NCI-H187 treated with DMSO at 0.1 percent for 48 hours (cell line): ENCODE results near the gene PERM1.
"Not testable (repeated sequence)": the region's sequence is repeated elsewhere in the genome, so short reads cannot be mapped to it uniquely, and the experiment has no call there.

Experiments
- DNase-seq: peaks from one replicate; lab custom pipeline; 2025; lab: John Stamatoyannopoulos, UW

Gene PERM1

DNA sequence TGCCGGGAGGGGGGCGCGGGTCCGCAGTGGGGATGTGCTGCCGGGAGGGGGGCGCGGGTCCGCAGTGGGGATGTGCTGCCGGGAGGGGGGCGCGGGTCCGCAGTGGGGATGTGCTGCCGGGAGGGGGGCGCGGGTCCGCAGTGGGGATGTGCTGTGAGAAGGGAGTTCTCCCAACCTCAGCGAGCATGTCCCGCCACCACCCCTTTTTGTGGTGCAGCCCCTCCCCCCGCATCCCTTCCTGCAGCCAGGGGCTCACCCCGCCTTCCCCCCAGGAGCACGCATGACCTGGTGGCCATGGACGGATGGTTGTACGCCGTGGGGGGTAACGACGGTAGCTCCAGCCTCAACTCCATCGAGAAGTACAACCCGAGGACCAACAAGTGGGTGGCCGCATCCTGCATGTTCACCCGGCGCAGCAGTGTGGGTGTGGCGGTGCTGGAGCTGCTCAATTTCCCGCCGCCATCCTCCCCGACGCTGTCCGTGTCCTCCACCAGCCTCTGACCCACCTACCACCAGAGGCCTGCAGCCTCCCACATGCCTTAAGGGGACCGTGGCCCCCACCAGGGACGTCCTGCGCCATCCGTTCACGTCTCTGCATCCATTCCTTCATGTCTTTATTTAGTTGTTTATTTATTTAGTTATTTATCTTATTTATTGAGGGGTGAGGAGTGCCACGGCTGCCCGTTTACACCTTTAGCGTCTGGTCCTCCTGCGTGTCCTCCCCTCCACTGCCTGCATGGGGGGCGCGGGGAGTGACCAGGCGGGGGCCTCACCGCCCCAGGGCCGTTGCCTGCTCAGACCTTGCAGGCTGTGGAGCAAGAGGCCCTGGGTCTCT lies 17.0 kb downstream of the PERM1 start:
- DNase-seq: no peak

- no peak for DNase-seq
Observed at GRCh38 chr1:963746-964525, 18.0 kb downstream of the PERM1 start.

- no peak for DNase-seq
Observed at GRCh38 chr1:963301-963651, 18.6 kb downstream of the PERM1 start.

GRCh38 chr1:962381-963300 lies 19.3 kb downstream of the PERM1 start:
- DNase-seq: no peak

DNA sequence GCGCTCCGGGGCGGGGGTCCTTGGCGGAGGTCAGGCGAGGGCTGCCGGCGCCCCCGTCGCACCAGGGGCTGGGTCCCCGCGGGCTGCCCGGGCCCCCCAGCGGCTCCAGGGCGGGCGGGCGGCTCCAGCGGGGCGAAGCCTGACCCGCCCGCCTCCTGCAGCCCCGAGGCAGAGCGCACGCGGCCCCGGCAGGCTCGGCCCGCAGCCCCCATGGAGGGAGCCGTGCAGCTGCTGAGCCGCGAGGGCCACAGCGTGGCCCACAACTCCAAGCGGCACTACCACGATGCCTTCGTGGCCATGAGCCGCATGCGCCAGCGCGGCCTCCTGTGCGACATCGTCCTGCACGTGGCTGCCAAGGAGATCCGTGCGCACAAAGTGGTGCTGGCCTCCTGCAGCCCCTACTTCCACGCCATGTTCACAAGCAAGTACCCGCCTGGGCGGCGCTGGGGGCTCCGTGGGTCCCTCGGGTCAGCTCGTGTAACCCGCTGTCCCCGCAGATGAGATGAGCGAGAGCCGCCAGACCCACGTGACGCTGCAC lies 20.7 kb downstream of the PERM1 start:
- no peak for DNase-seq

- DNase-seq: no peak
Observed at GRCh38 chr1:960363-961131, 21.3 kb downstream of the PERM1 start, which contains the start of gene KLHL17. Gene KLHL17, plus strand, starts transcription at chr1:960584. Its CDS starts 110 bp downstream, at chr1:960694.

DNA sequence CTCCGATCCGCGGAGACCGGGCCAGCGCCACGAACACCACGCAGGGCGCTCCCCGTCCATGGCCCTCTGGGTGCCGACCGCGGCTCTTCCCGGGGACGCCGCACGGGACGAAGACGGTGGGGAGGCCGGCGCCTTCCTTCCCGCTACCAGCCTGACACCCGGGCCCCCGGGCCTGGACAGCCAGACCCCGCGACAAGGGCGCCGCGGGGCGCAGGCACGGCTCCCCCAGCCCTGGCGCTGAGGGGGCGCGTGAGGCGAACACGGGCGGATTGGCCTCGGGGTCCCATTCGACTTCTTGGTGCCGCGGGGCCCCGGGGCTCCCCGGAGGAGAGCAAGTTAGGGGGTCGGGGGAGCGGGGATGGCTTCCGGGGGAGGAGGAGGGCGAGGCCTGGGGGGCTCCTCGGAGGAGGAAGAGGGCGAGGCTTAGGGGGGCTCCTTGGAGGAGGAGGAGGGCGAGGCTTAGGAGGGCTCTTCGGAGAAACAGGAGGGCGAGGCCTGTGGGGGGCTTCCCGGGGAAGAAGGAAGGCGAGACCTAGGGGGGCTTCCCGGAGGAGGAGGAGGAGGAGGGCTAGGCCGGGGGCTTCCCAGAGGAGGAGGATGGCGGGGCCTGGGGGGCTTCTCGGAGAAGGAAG lies 22.0 kb downstream of the PERM1 start:
- DNase-seq: no peak

DNA sequence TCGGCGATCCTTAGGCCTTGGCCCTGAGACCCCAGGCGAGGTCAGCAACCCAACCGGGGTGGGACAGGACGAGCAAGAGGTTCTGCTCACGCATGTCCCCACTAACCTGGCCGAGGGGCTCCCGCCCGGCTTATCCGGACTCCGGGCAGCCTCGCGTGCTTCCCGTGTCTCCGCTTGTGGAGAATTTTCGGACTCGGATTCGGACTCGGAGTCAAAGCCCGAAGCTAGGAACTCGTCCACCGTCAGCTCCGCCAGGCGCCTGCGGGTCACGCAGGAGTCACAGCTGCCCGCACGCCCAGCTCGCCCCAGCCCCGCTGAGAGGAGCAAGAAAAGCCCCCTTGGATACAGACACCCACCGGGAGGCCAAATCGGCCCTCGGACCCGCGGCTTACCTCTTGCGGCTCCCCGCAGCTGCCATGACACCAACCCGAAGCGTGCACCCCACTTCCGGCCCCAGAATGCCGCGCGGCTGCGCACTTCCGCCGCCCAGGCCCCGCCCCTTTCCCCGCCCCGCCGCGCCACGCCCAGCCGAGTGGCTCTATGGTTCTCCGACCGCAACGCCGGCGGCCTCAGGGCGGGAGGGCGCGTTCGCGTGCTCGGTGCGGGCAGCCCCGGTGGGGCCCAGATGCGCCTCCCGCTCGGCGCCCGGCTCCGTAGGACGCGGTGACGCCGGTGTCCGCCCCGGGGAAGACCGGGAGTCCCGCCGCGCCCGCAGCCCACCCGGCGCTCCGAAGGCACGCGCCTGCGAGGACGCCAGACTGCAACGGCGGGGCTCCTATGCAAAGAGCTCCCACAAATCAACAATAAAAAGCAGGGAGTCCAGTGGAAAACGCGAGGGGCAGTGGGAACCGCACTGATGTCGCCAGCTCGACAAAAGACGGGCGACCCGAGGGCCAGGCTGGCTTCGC lies 22.8 kb downstream of the PERM1 start, which contains the start of gene NOC2L:
Gene NOC2L, minus strand, starts transcription at position 434 of the 908 bp plus-strand sequence. Its CDS starts 16 bp downstream, at position 418.
- DNase-seq: peak; percentile 39

- no peak for DNase-seq
Observed at GRCh38 chr1:956636-957035, 25.3 kb downstream of the PERM1 start.

- DNase-seq: no peak
Observed at GRCh38 chr1:955474-955873, 26.4 kb downstream of the PERM1 start.

GRCh38 chr1:954927-955326 lies 27.0 kb downstream of the PERM1 start:
- DNase-seq: no peak

DNA sequence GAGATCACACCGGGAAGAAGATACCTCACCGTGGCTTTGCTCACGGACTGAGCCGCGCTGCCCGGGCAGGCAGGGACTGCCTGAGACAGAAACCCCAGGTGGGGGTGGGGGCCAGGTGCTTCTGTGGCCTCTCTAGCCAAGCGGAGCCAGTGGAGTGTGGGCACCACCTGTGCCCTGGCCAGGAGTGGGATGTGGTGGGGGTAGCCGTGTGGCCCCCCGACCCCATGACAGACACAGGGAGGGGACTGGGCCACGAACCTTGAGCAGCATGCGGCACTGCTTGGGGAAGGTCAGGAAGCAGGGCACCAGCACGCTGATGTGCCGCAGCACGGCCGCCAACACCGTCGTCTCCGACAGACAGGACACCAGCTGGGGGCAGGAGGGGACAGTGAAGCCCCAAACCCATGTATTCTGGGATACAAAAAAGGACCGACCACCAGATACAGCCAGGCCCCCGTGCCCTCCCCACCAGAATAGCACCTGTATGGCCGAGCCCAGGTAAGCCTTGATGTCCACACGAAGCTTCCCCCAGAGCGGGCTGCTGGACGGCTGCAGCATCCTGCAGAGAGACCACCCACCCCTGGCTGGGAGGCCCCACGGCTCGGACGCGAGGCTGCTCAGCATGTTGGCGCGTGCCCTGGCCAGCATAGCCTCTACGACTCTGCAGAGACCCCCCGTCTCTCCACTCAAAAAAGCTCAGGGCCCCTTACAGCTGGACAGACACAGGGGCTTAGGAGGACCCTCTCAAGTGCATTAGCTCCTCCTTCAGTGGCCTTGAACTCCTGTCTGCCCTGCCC lies 28.2 kb downstream of the PERM1 start:
- no peak for DNase-seq

DNA sequence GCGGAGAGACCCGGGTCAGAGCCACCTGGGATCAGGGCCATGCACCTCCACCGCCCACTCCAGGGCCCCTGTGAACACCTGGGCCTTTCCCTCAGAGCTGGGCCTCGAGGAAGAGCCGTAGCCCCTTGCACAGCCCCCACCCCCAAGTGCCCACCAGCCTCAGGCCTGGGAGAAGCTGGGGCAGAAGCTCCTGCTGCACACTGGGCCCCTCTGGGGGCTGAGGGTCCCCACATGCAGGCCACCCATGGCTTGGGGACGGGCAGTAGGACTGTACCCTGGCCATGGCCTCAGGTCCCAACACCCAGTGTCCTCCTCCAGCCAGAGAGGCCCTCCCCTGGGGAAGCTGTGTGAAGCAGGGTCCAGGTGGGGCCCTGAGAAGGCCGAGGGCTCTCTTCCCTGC lies 29.3 kb downstream of the PERM1 start:
- DNase-seq: no peak

DNA sequence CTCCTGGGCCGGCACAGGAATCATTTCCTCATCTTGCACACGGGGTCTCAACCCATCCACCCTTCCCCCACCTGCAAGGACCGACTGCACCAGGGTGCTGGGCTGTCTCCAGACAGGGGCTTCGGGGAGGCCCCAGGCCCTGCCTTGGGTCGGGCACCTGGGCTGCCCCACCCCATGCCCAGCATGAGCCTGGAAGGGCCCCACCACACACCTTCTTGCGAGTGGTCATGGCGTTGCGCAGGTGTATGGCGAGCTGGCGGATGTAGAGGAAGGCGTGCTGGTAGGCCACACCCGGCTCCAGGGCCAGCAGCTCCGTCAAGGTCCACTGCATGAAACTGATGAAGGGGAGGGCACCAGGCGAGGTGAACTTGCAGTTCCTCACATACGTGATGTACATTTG lies 29.7 kb downstream of the PERM1 start:
- DNase-seq: no peak

- DNase-seq: no peak
Observed at GRCh38 chr1:951364-951763, 30.5 kb downstream of the PERM1 start.

DNA sequence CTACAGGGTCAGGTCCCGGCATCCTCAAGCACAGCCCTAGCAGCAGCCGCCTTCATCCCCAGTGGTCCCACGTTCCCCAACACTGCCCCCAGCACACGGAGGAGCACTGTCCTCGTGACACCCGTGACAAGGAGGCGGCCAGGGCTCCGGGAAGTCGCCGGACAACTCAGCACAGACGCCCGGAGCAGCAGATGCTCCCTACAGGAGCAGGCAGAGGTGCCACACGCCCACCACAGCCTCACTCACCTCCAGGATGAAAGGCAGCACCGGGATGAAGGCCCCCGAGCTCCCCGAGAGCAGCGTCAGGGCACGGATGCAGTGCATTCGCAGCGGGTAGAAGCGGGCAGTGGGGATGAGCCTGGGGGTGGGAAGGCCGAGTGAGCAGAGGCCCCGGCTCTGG lies 31.0 kb downstream of the PERM1 start:
- DNase-seq: no peak

DNA sequence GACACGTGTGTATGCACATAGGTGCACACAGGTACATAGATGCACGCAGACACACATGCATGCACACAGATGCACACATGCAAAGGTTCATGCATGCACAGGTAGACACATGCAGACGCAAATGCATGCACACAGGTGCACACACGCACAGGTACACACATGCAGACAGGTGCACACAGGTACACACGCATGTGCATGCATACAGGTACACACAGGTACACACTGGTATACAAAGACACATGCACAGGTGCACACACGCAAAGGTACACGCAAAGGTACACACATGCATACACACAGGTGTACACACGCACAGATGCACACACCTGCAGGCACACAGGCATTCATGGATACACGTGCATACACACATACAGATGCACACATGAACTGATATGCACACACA lies 31.6 kb downstream of the PERM1 start:
- no peak for DNase-seq

- no peak for DNase-seq
Observed at GRCh38 chr1:947958-948357, 33.9 kb downstream of the PERM1 start.

GRCh38 chr1:946811-947210 lies 35.1 kb downstream of the PERM1 start:
- DNase-seq: not testable (repeated sequence)
